Measurements from ENCODE around the gene TIMP4. TPM values are rescaled to one million over a fixed set of nuclear protein-coding genes. Genes with fewer than 3 reads are reported as not detected.

TIMP4 gene
- polyA plus RNA-seq, 3 donors: 0.04 TPM; not detected in 2

- Mint-ChIP-seq H3K27ac (no peak overlapping the region), H3K9me3 (no peaks in the 10 kb centered on the region), H3K36me3 (no peaks in the 10 kb centered on the region), H3K27me3 (ENCODE audit: low read depth in 3 of 3) (peaks cover 9 to 20% (median 13%) of the 10 kb centered on the region in 3 donors), H3K4me1 (no peaks in the 10 kb centered on the region), H3K4me3 (no peak overlapping the region)
- 100% methylated on average over 1 of the region's 1 CpG for WGBS (ENCODE audit: insufficient coverage)
- intact Hi-C loops (cut with micrococcal nuclease): no loop called here
- Histone ChIP-seq H3K4me3 (replicated peaks in 1 of 3; ENCODE audit: low read depth in 2 of 3, low read length in 3 of 3) (no peak overlapping the region), H2AFZ (ENCODE audit: insufficient read depth, low read depth, low read length, poor library complexity, severe bottlenecking) (no peak overlapping the region), H3K27ac (ENCODE audit: low read depth in 1 of 2, low read length in 2 of 2) (no peak overlapping the region), H3K4me1 (ENCODE audit: control insufficient read depth in 1 of 2, insufficient read depth in 2 of 2, low read length in 2 of 2) (no peaks in the 10 kb centered on the region), H3K4me2 (replicated peaks; ENCODE audit: extremely low read depth, low read length, poor library complexity, severe bottlenecking) (no peak overlapping the region), H4K20me1 (ENCODE audit: insufficient read depth, low read length) (no peaks in the 10 kb centered on the region), H3K36me3 (replicated peaks in 1 of 2; ENCODE audit: control insufficient read depth in 1 of 2, insufficient read depth in 2 of 2, low read length in 2 of 2) (no peaks in the 10 kb centered on the region), H3K9ac (ENCODE audit: insufficient read depth, low read length, poor library complexity, severe bottlenecking) (no peak overlapping the region), H3K27me3 (ENCODE audit: control insufficient read depth in 2 of 2, insufficient read depth in 2 of 2, low read length in 2 of 2) (peaks cover 2% of the 10 kb centered on the region in 2 donors), H3K9me3 (replicated peaks in 1 of 2; ENCODE audit: control insufficient read depth in 1 of 2, insufficient read depth in 1 of 2, low read length in 2 of 2) (no peaks in the 10 kb centered on the region), H3K79me2 (ENCODE audit: insufficient read depth, low read length) (no peaks in the 10 kb centered on the region)
- DNase-seq: no peak
- TF ChIP-seq CTCF (IDR thresholded peaks at IDR 0.05): no peak
These were observed 31.3 kb downstream of the TIMP4 start for GRCh38 chr3:12127391-12127790.

GRCh38 chr3:12125772-12126171, 32.9 kb downstream of the TIMP4 start:
- Mint-ChIP-seq H3K4me1 (no peaks in the 10 kb centered on the region), H3K27me3 (ENCODE audit: low read depth in 3 of 3) (peaks cover 7 to 12% (median 10%) of the 10 kb centered on the region in 3 donors), H3K27ac (no peak overlapping the region), H3K9me3 (peaks cover 0 to 1% (median 0%) of the 10 kb centered on the region in 7 donors), H3K4me3 (no peak overlapping the region), H3K36me3 (no peaks in the 10 kb centered on the region)
- H3K27ac ChIP-seq (ENCODE audit: low read depth in 1 of 2, low read length in 2 of 2): no peak overlapping the region
- TF ChIP-seq CTCF (IDR thresholded peaks at IDR 0.05): no peak
- DNase-seq: no peak
- peaks cover 0 to 2% of the 10 kb centered on the region in 2 donors for H3K27me3 ChIP-seq (ENCODE audit: control insufficient read depth in 2 of 2, insufficient read depth in 2 of 2, low read length in 2 of 2)
- H3K36me3 ChIP-seq (replicated peaks in 1 of 2; ENCODE audit: control insufficient read depth in 1 of 2, insufficient read depth in 2 of 2, low read length in 2 of 2): no peaks in the 10 kb centered on the region
- WGBS (ENCODE audit: insufficient coverage): no CpG with 5 or more reads among the region's 1 CpG
- H3K79me2 ChIP-seq (ENCODE audit: insufficient read depth, low read length): no peaks in the 10 kb centered on the region
- no peak overlapping the region for H3K4me2 ChIP-seq (replicated peaks; ENCODE audit: extremely low read depth, low read length, poor library complexity, severe bottlenecking)
- H3K9ac ChIP-seq (ENCODE audit: insufficient read depth, low read length, poor library complexity, severe bottlenecking): no peak overlapping the region
- no peaks in the 10 kb centered on the region for H3K9me3 ChIP-seq (replicated peaks in 1 of 2; ENCODE audit: control insufficient read depth in 1 of 2, insufficient read depth in 1 of 2, low read length in 2 of 2)
- H3K4me3 ChIP-seq (replicated peaks in 1 of 3; ENCODE audit: low read depth in 2 of 3, low read length in 3 of 3): no peak overlapping the region
- intact Hi-C loops (cut with micrococcal nuclease): no loop called here
- no peak overlapping the region for H2AFZ ChIP-seq (ENCODE audit: insufficient read depth, low read depth, low read length, poor library complexity, severe bottlenecking)
- H3K4me1 ChIP-seq (ENCODE audit: control insufficient read depth in 1 of 2, insufficient read depth in 2 of 2, low read length in 2 of 2): no peaks in the 10 kb centered on the region
- H4K20me1 ChIP-seq (ENCODE audit: insufficient read depth, low read length): no peaks in the 10 kb centered on the region
